CD4-positive, alpha-beta T cell (primary cell): ENCODE data around the gene CMTR1. TPM values are rescaled to one million over a fixed set of nuclear protein-coding genes. Genes with fewer than 3 reads are reported as not detected.

ENCODE experiments used
- ATAC-seq: fragments of 200-7000 bp; cut with Tn5 transposase; one replicate; pipeline ENCODE4 v1.10.0; 2022; ENCODE audit warnings: mild to moderate bottlenecking; ENCODE audit not compliant: poor library complexity
- CTCF ChIA-PET: fragments of 350-600 bp; sonication (Branson Sonifier 250); formaldehyde crosslinking; loops from one replicate; lab custom pipeline; 2021; ENCODE audit warnings: antibody characterized with exemption, inconsistent platforms; lab: Charles Lee
- POLR2A ChIA-PET: fragments of 350-600 bp; sonication (Branson Sonifier 250); formaldehyde crosslinking; loops from one replicate; lab custom pipeline; 2021; ENCODE audit warnings: antibody characterized with exemption, inconsistent platforms; lab: Charles Lee
- DNase-seq, 14 experiments: peaks; one replicate each; pipeline ENCODE4 v3.0.0-alpha.2; 2013 to 2020; ENCODE audit warnings: mixed read lengths in 2 of 14
- H3K27ac ChIP-seq, 2 donors: one replicate each; pipeline versions ENCODE4 v1.5.1 to v1.7.0; 2013; ENCODE audit warnings: low read length in 2 of 2, low read depth in 1 of 2, mild to moderate bottlenecking in 1 of 2
- H3K27me3 ChIP-seq, 2 experiments: 1 replicate in 1 of 2; 2 replicates in 1 of 2; pipeline versions ENCODE4 v1.6.1 to v1.7.0; 2013; ENCODE audit warnings: low read length in 2 of 2, control low read depth in 1 of 2, mild to moderate bottlenecking in 1 of 2, moderate library complexity in 1 of 2; ENCODE audit not compliant: insufficient read depth in 2 of 2, control insufficient read depth in 1 of 2
- H3K36me3 ChIP-seq: one replicate; pipeline ENCODE4 v1.6.1; 2013; ENCODE audit warnings: low read length, control low read depth; ENCODE audit not compliant: insufficient read depth
- H3K4me1 ChIP-seq: one replicate; pipeline ENCODE4 v1.6.1; 2013; ENCODE audit warnings: low read length, control low read depth; ENCODE audit not compliant: insufficient read depth
- H3K4me3 ChIP-seq: one replicate; pipeline ENCODE4 v1.5.1; 2013; ENCODE audit warnings: mild to moderate bottlenecking, low read length, moderate library complexity
- H3K9me3 ChIP-seq, 2 experiments: 1 replicate in 1 of 2; 2 replicates in 1 of 2; pipeline versions ENCODE4 v1.6.1 to v1.7.0; 2013; ENCODE audit warnings: low read length in 2 of 2, mild to moderate bottlenecking in 2 of 2, control low read depth in 1 of 2, moderate library complexity in 1 of 2; ENCODE audit not compliant: control insufficient read depth in 1 of 2, insufficient read depth in 1 of 2
- H3K27ac Mint-ChIP-seq: one replicate; pipeline ENCODE4 v1.8.0; 2020; ENCODE audit warnings: mixed read lengths
- H3K27me3 Mint-ChIP-seq: one replicate; pipeline ENCODE4 v1.8.0; 2021; ENCODE audit warnings: mixed read lengths
- H3K36me3 Mint-ChIP-seq: one replicate; pipeline ENCODE4 v1.8.0; 2021; ENCODE audit warnings: low read depth, mixed read lengths
- H3K4me1 Mint-ChIP-seq: one replicate; pipeline ENCODE4 v1.8.0; 2021; ENCODE audit warnings: low read depth, mixed read lengths
- H3K4me3 Mint-ChIP-seq: one replicate; pipeline ENCODE4 v1.8.0; 2020; ENCODE audit warnings: mild to moderate bottlenecking, mixed read lengths
- H3K9me3 Mint-ChIP-seq: one replicate; pipeline ENCODE4 v1.8.0; 2020; ENCODE audit warnings: mixed read lengths
- CTCF ChIP-seq: fragments of 200-600 bp; IDR thresholded peaks from one replicate; pipeline ENCODE4 v1.8.0; 2022; ENCODE audit warnings: antibody characterized with exemption, mild to moderate bottlenecking
- intact Hi-C, 2 experiments: fragments of 100-400 bp; cut with DNase I in 1 of 2; cut with micrococcal nuclease in 1 of 2; formaldehyde crosslinking; loops; one replicate each; pipeline versions ENCODE4 v1.15.1 to v1.9.0; 2023 to 2025; cut with DNase I, micrococcal nuclease
- total RNA-seq, 174 experiments: library from RNA in 2 of 174; stranded (reverse) in 2 of 174; gene quantifications; one replicate each; pipeline ENCODE4 v1.2.3 and lab custom pipeline; 2021 to 2026

CMTR1 gene
- total RNA-seq, 2 experiments from 2014 or later: 79.7 to 80.3 TPM

- no peak for TF ChIP-seq CTCF
- Histone ChIP-seq H3K4me1 (peaks cover 29% of the 10 kb centered on the region), H3K4me3 (peak overlapping the region; percentile 98), H3K9me3 (no peaks in the 10 kb centered on the region), H3K27ac (peak overlapping the region; percentile 91), H3K27me3 (no peaks in the 10 kb centered on the region), H3K36me3 (peaks cover 32% of the 10 kb centered on the region)
- ChIA-PET POLR2A (interaction anchor here (1.0 to 2.0 kb wide), 9 partner anchors 8 to 1206 kb away, joined by 3 to 15 read pairs (median 7); partner anchors contain the start of genes BTBD9, TBC1D22B, TMEM217 and ZFAND3), CTCF (interaction anchor here (1.0 to 1.1 kb wide), 3 partner anchors 8 to 132 kb away, joined by 3 read pairs; no protein-coding TSS in a partner anchor)
- peak in 12 of 14 experiments; percentile 5 to 62 (median 16) for DNase-seq
- peak; percentile 18 for ATAC-seq
- intact Hi-C loops: loop anchor here (1.0 to 5.0 kb wide), 6 partner anchors 64 to 1674 kb away; partner anchors contain the start of genes CCDC167 (in 1 of the 2), GLO1 (in 1 of the 2) and ZFAND3 (in 1 of the 2)
- Mint-ChIP-seq H3K9me3 (no peaks in the 10 kb centered on the region), H3K4me1 (peaks cover 50% of the 10 kb centered on the region), H3K36me3 (peaks cover 56% of the 10 kb centered on the region), H3K4me3 (peak overlapping the region; percentile 95), H3K27ac (peak overlapping the region; percentile 95), H3K27me3 (peaks cover 4% of the 10 kb centered on the region)
Measured at GRCh38 chr6:37433657-37434271, 743 bp downstream of the CMTR1 start.

GRCh38 chr6:37435373-37435772 lies 2.4 kb downstream of the CMTR1 start:
- no peak for TF ChIP-seq CTCF
- no peak overlapping the region for H3K27ac ChIP-seq
- no peak for ATAC-seq
- intact Hi-C loops: no loop called here
- CTCF ChIA-PET: no interaction called here
- POLR2A ChIA-PET: no interaction called here
- DNase-seq: no peak
- peaks cover 29% of the 10 kb centered on the region for H3K4me1 ChIP-seq
- Mint-ChIP-seq H3K4me1 (peaks cover 64% of the 10 kb centered on the region), H3K27me3 (no peaks in the 10 kb centered on the region), H3K36me3 (peaks cover 72% of the 10 kb centered on the region), H3K27ac (peak overlapping the region; percentile 63), H3K9me3 (no peaks in the 10 kb centered on the region), H3K4me3 (peak overlapping the region; percentile 51)
- no peak overlapping the region for H3K4me3 ChIP-seq
- no peaks in the 10 kb centered on the region for H3K27me3 ChIP-seq
- H3K9me3 ChIP-seq: no peaks in the 10 kb centered on the region
- peaks cover 46% of the 10 kb centered on the region for H3K36me3 ChIP-seq

- H3K27ac Mint-ChIP-seq: peak overlapping the region; percentile 63
- H3K9me3 Mint-ChIP-seq: no peaks in the 10 kb centered on the region
- peaks cover 29% of the 10 kb centered on the region for H3K4me1 ChIP-seq
- no peak for TF ChIP-seq CTCF
- peak overlapping the region; percentile 51 for H3K4me3 Mint-ChIP-seq
- ChIA-PET CTCF (no interaction called here), POLR2A (no interaction called here)
- DNase-seq (no peak), ATAC-seq (no peak)
- peaks cover 68% of the 10 kb centered on the region for H3K4me1 Mint-ChIP-seq
- peaks cover 76% of the 10 kb centered on the region for H3K36me3 Mint-ChIP-seq
- no peaks in the 10 kb centered on the region for H3K27me3 ChIP-seq
- no peak overlapping the region for H3K27ac ChIP-seq
- no peak overlapping the region for H3K4me3 ChIP-seq
- H3K27me3 Mint-ChIP-seq: no peaks in the 10 kb centered on the region
- peaks cover 49% of the 10 kb centered on the region for H3K36me3 ChIP-seq
- intact Hi-C loops: no loop called here
- H3K9me3 ChIP-seq: no peaks in the 10 kb centered on the region
Measured at GRCh38 chr6:37435816-37436215, 2.8 kb downstream of the CMTR1 start.
